Body of pancreas (tissue), 4 donors: ENCODE measurements around the gene CAMTA1.

ENCODE experiments used
- POLR2A ChIP-seq, 3 donors: fragments of 450-650 bp; IDR thresholded peaks; one replicate each; pipeline ENCODE4 v1.6.1; 2016; ENCODE audit warnings: antibody characterized with exemption in 3 of 3, mild to moderate bottlenecking in 2 of 3
- TF ChIP-seq, protein P1 (sequence below), 7 experiments: fragments of 450-650 bp in 4 of 7; fragments of 200-600 bp in 3 of 7; sonication (generic) in 3 of 7; IDR thresholded peaks; one replicate each; pipeline ENCODE4 v1.5.1; 2016 to 2019; ENCODE audit warnings: antibody characterized with exemption in 7 of 7

DNA sequence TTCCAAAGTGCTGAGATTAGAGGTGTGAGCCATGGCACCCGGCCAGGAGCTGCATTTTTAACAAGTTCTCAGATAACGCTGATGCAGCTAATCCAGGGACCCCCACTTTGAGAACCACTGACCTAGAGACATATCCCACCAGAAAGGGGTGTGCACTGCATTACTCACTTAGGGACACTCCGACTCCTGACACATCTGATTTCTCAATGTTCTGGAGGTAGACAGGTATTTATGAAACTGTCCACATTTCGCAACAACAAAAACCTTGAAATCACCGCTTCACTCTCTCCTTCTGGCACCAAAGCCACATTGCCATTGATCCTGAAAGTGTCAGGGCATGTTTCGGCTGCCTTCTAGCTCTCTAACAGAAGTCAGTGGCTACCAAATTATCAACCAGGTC is 23.2 kb upstream of the CAMTA1 start:
- no peak for TF ChIP-seq POLR2A (IDR thresholded peaks at IDR 0.05)
- TF ChIP-seq, protein P1, sequence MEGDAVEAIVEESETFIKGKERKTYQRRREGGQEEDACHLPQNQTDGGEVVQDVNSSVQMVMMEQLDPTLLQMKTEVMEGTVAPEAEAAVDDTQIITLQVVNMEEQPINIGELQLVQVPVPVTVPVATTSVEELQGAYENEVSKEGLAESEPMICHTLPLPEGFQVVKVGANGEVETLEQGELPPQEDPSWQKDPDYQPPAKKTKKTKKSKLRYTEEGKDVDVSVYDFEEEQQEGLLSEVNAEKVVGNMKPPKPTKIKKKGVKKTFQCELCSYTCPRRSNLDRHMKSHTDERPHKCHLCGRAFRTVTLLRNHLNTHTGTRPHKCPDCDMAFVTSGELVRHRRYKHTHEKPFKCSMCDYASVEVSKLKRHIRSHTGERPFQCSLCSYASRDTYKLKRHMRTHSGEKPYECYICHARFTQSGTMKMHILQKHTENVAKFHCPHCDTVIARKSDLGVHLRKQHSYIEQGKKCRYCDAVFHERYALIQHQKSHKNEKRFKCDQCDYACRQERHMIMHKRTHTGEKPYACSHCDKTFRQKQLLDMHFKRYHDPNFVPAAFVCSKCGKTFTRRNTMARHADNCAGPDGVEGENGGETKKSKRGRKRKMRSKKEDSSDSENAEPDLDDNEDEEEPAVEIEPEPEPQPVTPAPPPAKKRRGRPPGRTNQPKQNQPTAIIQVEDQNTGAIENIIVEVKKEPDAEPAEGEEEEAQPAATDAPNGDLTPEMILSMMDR (IDR thresholded peaks at IDR 0.05) = no peak
